Measurements from ENCODE around the gene GTF3C2. TPM values are rescaled to one million over a fixed set of nuclear protein-coding genes. Genes with fewer than 3 reads are reported as not detected.
A peak's percentile ranks its signal among the peaks of the same experiment; 100 is the strongest.

Gene GTF3C2
- total RNA-seq, 1 donor from 2014 or later = 16.2 TPM

GRCh38 chr2:27370026-27370815 lies 13.7 kb upstream of the GTF3C2 start, which contains the start of the genes EIF2B4 and SNX17:
EIF2B4 (minus strand) TSS chr2:27370338; CDS start chr2:27370314, 24 bp downstream.
SNX17 (plus strand) TSS chr2:27370616; CDS start chr2:27370744, 128 bp downstream.
- intact Hi-C loops (cut with micrococcal nuclease) = no loop called here
- H3K36me3 ChIP-seq = peaks cover 64% of the 10 kb centered on the region
- peaks cover 47% of the 10 kb centered on the region for H3K4me1 ChIP-seq
- peak; percentile 99 for DNase-seq
- H3K4me3 ChIP-seq = peak within 1 kb of the TSS; percentile 89
- peak; percentile 75 for TF ChIP-seq CTCF (IDR thresholded peaks at IDR 0.05; ENCODE audit: borderline replicate concordance)
- H3K9me3 ChIP-seq (replicated peaks) = no peaks in the 10 kb centered on the region
- H3K27ac ChIP-seq (replicated peaks) = peak within 1 kb of the TSS; percentile 97
- no peaks in the 10 kb centered on the region for H3K27me3 ChIP-seq (ENCODE audit: low read depth)

- no peak for TF ChIP-seq CTCF (IDR thresholded peaks at IDR 0.05; ENCODE audit: borderline replicate concordance)
- peak; percentile 64 for DNase-seq
These were observed 13.0 kb upstream of the GTF3C2 start for GRCh38 chr2:27369471-27370025.

GRCh38 chr2:27363933-27364332 lies 7.4 kb upstream of the GTF3C2 start:
- no peak for DNase-seq
- Histone ChIP-seq H3K9me3 (replicated peaks) (no peaks in the 10 kb centered on the region), H3K4me1 (peaks cover 6% of the 10 kb centered on the region), H3K4me3 (no peak overlapping the region), H3K27me3 (ENCODE audit: low read depth) (no peaks in the 10 kb centered on the region), H3K27ac (replicated peaks) (no peak overlapping the region), H3K36me3 (peaks cover 55% of the 10 kb centered on the region)
- intact Hi-C loops (cut with micrococcal nuclease) = no loop called here
- TF ChIP-seq CTCF (IDR thresholded peaks at IDR 0.05; ENCODE audit: borderline replicate concordance) = no peak

More at GRCh38 chr2:27369471-27370025, 13.0 kb upstream of the GTF3C2 start:
- peak overlapping the region; percentile 89 for H3K4me3 ChIP-seq
- peaks cover 47% of the 10 kb centered on the region for H3K4me1 ChIP-seq
- peaks cover 63% of the 10 kb centered on the region for H3K36me3 ChIP-seq
- peak overlapping the region; percentile 97 for H3K27ac ChIP-seq (replicated peaks)
- intact Hi-C loops (cut with micrococcal nuclease) = no loop called here
- no peaks in the 10 kb centered on the region for H3K9me3 ChIP-seq (replicated peaks)
- no peaks in the 10 kb centered on the region for H3K27me3 ChIP-seq (ENCODE audit: low read depth)

GRCh38 chr2:27362678-27363420 lies 6.3 kb upstream of the GTF3C2 start:
- Histone ChIP-seq H3K27ac (replicated peaks) (no peak overlapping the region), H3K4me3 (no peak overlapping the region), H3K27me3 (ENCODE audit: low read depth) (no peaks in the 10 kb centered on the region), H3K9me3 (replicated peaks) (no peaks in the 10 kb centered on the region), H3K36me3 (peaks cover 45% of the 10 kb centered on the region), H3K4me1 (peaks cover 7% of the 10 kb centered on the region)
- TF ChIP-seq CTCF (IDR thresholded peaks at IDR 0.05; ENCODE audit: borderline replicate concordance) = no peak
- intact Hi-C loops (cut with micrococcal nuclease) = no loop called here
- DNase-seq = no peak

- H3K4me3 ChIP-seq = peak overlapping the region; percentile 93
- peaks cover 51% of the 10 kb centered on the region for H3K4me1 ChIP-seq
- no peaks in the 10 kb centered on the region for H3K27me3 ChIP-seq (ENCODE audit: low read depth)
- no peak for TF ChIP-seq CTCF (IDR thresholded peaks at IDR 0.05; ENCODE audit: borderline replicate concordance)
- H3K27ac ChIP-seq (replicated peaks) = peak overlapping the region; percentile 97
- DNase-seq = no peak
- H3K36me3 ChIP-seq = no peaks in the 10 kb centered on the region
- no peaks in the 10 kb centered on the region for H3K9me3 ChIP-seq (replicated peaks)
- intact Hi-C loops (cut with micrococcal nuclease) = no loop called here
These were observed 545 bp downstream of the GTF3C2 start for GRCh38 chr2:27356056-27356381.
